Ascending aorta (tissue), 2 donors: ENCODE measurements around the gene TMEM217. TPM values are rescaled to one million over a fixed set of nuclear protein-coding genes. Genes with fewer than 3 reads are reported as not detected.
"Not testable (repeated sequence)": the region's sequence is repeated elsewhere in the genome, so short reads cannot be mapped to it uniquely, and the experiment has no call there.

Experiments
- DNase-seq, 2 donors: peaks; one replicate each; pipeline ENCODE4 v3.0.0-alpha.2; 2019; ENCODE audit warnings: low spot score in 2 of 2
- H3K27ac ChIP-seq, 2 donors: fragments of 200-600 bp; sonication (generic); one replicate each; pipeline ENCODE4 v1.5.1; 2016 to 2017; ENCODE audit warnings: mild to moderate bottlenecking in 1 of 2
- H3K27me3 ChIP-seq: fragments of 200-600 bp; sonication (generic); one replicate; pipeline ENCODE4 v1.5.1; 2017
- H3K36me3 ChIP-seq, 2 donors: fragments of 200-600 bp; sonication (generic); one replicate each; pipeline ENCODE4 v1.5.1; 2016
- H3K4me1 ChIP-seq, 2 donors: fragments of 200-600 bp; sonication (generic); one replicate each; pipeline ENCODE4 v1.5.1; 2016 to 2017; ENCODE audit warnings: mild to moderate bottlenecking in 1 of 2
- H3K4me3 ChIP-seq, 2 donors: fragments of 200-600 bp; sonication (generic); one replicate each; pipeline ENCODE4 v1.5.1; 2016 to 2017; ENCODE audit warnings: mild to moderate bottlenecking in 1 of 2
- H3K9me3 ChIP-seq, 2 donors: fragments of 200-600 bp; sonication (generic); one replicate each; pipeline ENCODE4 v1.5.1; 2016
- CTCF ChIP-seq, 3 experiments: fragments of 200-600 bp in 2 of 3; fragments of 450-650 bp in 1 of 3; sonication (generic) in 2 of 3; IDR thresholded peaks; one replicate each; pipeline ENCODE4 v1.5.1; 2016 to 2019; ENCODE audit warnings: antibody characterized with exemption in 3 of 3, mild to moderate bottlenecking in 1 of 3, moderate library complexity in 1 of 3
- intact Hi-C: fragments of 100-400 bp; cut with DNase I; formaldehyde crosslinking; loops from one replicate; pipeline ENCODE4 v1.15.1; 2023
- total RNA-seq: library from RNA; depleted of rRNA; stranded (reverse); fragments of >200 nt; gene quantifications from one replicate; pipeline ENCODE4 v1.1.0, GENCODE V29; 2016

TMEM217 gene
- total RNA-seq, 1 donor from 2014 or later: not detected

- intact Hi-C loops: no loop called here
- Histone ChIP-seq H3K4me1 (no peaks in the 10 kb centered on the region), H3K27ac (no peak overlapping the region), H3K9me3 (peaks cover 0 to 7% of the 10 kb centered on the region in 2 donors), H3K36me3 (no peaks in the 10 kb centered on the region), H3K27me3 (no peaks in the 10 kb centered on the region), H3K4me3 (no peak overlapping the region)
- DNase-seq: no peak
- no peak for TF ChIP-seq CTCF (IDR thresholded peaks at IDR 0.05)
These were observed 70.5 kb downstream of the TMEM217 start for GRCh38 chr6:37187321-37188022.

GRCh38 chr6:37185949-37186720 lies 71.8 kb downstream of the TMEM217 start:
- intact Hi-C loops, H3K36me3 ChIP-seq, H3K4me1 ChIP-seq, H3K9me3 ChIP-seq, H3K4me3 ChIP-seq, H3K27ac ChIP-seq, H3K27me3 ChIP-seq, DNase-seq: not testable (repeated sequence)

GRCh38 chr6:37182736-37183590 lies 75.0 kb downstream of the TMEM217 start:
- no peak for TF ChIP-seq CTCF (IDR thresholded peaks at IDR 0.05)
- H3K9me3 ChIP-seq: no peaks in the 10 kb centered on the region
- no peaks in the 10 kb centered on the region for H3K27me3 ChIP-seq
- no peak overlapping the region for H3K27ac ChIP-seq
- DNase-seq: no peak
- intact Hi-C loops: no loop called here
- H3K4me1 ChIP-seq: no peaks in the 10 kb centered on the region
- no peaks in the 10 kb centered on the region for H3K36me3 ChIP-seq
- H3K4me3 ChIP-seq: no peak overlapping the region

GRCh38 chr6:37180610-37181009 lies 77.3 kb downstream of the TMEM217 start:
- H3K4me1 ChIP-seq, H3K9me3 ChIP-seq, intact Hi-C loops, DNase-seq, H3K36me3 ChIP-seq, H3K4me3 ChIP-seq, H3K27ac ChIP-seq, H3K27me3 ChIP-seq: not testable (repeated sequence)

- no peak for TF ChIP-seq CTCF (IDR thresholded peaks at IDR 0.05)
- Histone ChIP-seq H3K4me3 (no peak overlapping the region), H3K36me3 (peaks cover 8 to 9% of the 10 kb centered on the region in 2 donors), H3K9me3 (no peaks in the 10 kb centered on the region), H3K27me3 (no peaks in the 10 kb centered on the region), H3K27ac (no peak overlapping the region), H3K4me1 (no peaks in the 10 kb centered on the region)
- intact Hi-C loops: no loop called here
- DNase-seq: no peak
These were observed 77.9 kb downstream of the TMEM217 start for GRCh38 chr6:37180075-37180474.

- Histone ChIP-seq H3K9me3 (no peaks in the 10 kb centered on the region), H3K4me1 (peaks cover 0 to 8% of the 10 kb centered on the region in 2 donors), H3K27me3 (no peaks in the 10 kb centered on the region), H3K36me3 (peaks cover 28 to 29% of the 10 kb centered on the region in 2 donors), H3K27ac (no peak overlapping the region), H3K4me3 (no peak overlapping the region)
- no peak for TF ChIP-seq CTCF (IDR thresholded peaks at IDR 0.05)
- DNase-seq: no peak
- intact Hi-C loops: no loop called here
These were observed 79.9 kb downstream of the TMEM217 start for GRCh38 chr6:37177935-37178517.
